GM23338 (cell line): ENCODE measurements around the gene STIM2. TPM values are rescaled to one million over a fixed set of nuclear protein-coding genes. Genes with fewer than 3 reads are reported as not detected.

Experiments
- ATAC-seq: fragments of 200-7000 bp; cut with Tn5 transposase; 3 replicates; pipeline ENCODE4 v1.9.1; 2020
- DNase-seq: peaks from one replicate; pipeline ENCODE4 v3.0.0-alpha.2; 2015; ENCODE audit warnings: low spot score
- H2AFZ ChIP-seq: fragments of 200-600 bp; sonication (generic); 2 replicates; pipeline ENCODE4 v1.8.0; 2016; ENCODE audit warnings: antibody characterized with exemption, mild to moderate bottlenecking, moderate library complexity
- H3F3A ChIP-seq: fragments of 200-600 bp; sonication (generic); replicated peaks from 2 replicates; pipeline ENCODE4 v1.8.0; 2017; ENCODE audit warnings: antibody characterized with exemption, mixed run types, low read depth
- H3K27ac ChIP-seq: fragments of 200-600 bp; sonication (generic); 2 replicates; pipeline ENCODE4 v1.6.1; 2016; ENCODE audit warnings: low read depth
- H3K27me3 ChIP-seq: fragments of 200-600 bp; sonication (generic); 2 replicates; pipeline ENCODE4 v1.8.0; 2016; ENCODE audit warnings: mild to moderate bottlenecking, mixed run types, moderate library complexity; ENCODE audit not compliant: insufficient read depth
- H3K36me3 ChIP-seq: fragments of 200-600 bp; sonication (generic); 2 replicates; pipeline ENCODE4 v1.8.0; 2016; ENCODE audit warnings: mild to moderate bottlenecking; ENCODE audit not compliant: insufficient read depth
- H3K4me1 ChIP-seq: fragments of 200-600 bp; sonication (generic); 2 replicates; pipeline ENCODE4 v1.8.0; 2016; ENCODE audit warnings: mild to moderate bottlenecking, moderate library complexity; ENCODE audit not compliant: insufficient read depth
- H3K4me2 ChIP-seq: fragments of 200-600 bp; sonication (generic); 2 replicates; pipeline ENCODE4 v1.7.1; 2017; ENCODE audit warnings: mixed run types
- H3K4me3 ChIP-seq: fragments of 200-600 bp; sonication (generic); 2 replicates; pipeline ENCODE4 v1.6.1; 2016; ENCODE audit warnings: mixed run types
- H3K79me2 ChIP-seq: fragments of 200-600 bp; sonication (generic); replicated peaks from 2 replicates; pipeline ENCODE4 v1.8.0; 2017; ENCODE audit warnings: mild to moderate bottlenecking; ENCODE audit not compliant: insufficient read depth
- H3K9me2 ChIP-seq: fragments of 200-600 bp; sonication (generic); 2 replicates; pipeline ENCODE4 v1.8.0; 2017; ENCODE audit not compliant: insufficient read depth
- H4K20me1 ChIP-seq: fragments of 200-600 bp; sonication (generic); replicated peaks from 2 replicates; pipeline ENCODE4 v1.8.0; 2017; ENCODE audit warnings: mild to moderate bottlenecking; ENCODE audit not compliant: insufficient read depth
- H3K27ac Mint-ChIP-seq: 2 replicates; pipeline ENCODE4 v1.8.0; 2020; ENCODE audit warnings: inconsistent platforms, mild to moderate bottlenecking, moderate library complexity, mixed read lengths
- H3K27me3 Mint-ChIP-seq: 3 replicates; pipeline ENCODE4 v1.8.0; 2022; ENCODE audit warnings: low read depth, mild to moderate bottlenecking, moderate library complexity, mixed read lengths, inconsistent platforms; ENCODE audit not compliant: insufficient read depth, poor library complexity
- H3K36me3 Mint-ChIP-seq: 3 replicates; pipeline ENCODE4 v1.8.0; 2021; ENCODE audit warnings: low read depth, mild to moderate bottlenecking, inconsistent platforms, moderate library complexity, mixed read lengths
- H3K4me1 Mint-ChIP-seq: 3 replicates; pipeline ENCODE4 v1.8.0; 2020; ENCODE audit warnings: mild to moderate bottlenecking, inconsistent platforms, mixed read lengths
- H3K4me3 Mint-ChIP-seq: 3 replicates; pipeline ENCODE4 v1.8.0; 2021; ENCODE audit warnings: moderate library complexity, mild to moderate bottlenecking, inconsistent platforms, mixed read lengths
- H3K9me3 Mint-ChIP-seq: 3 replicates; pipeline ENCODE4 v1.8.0; 2020; ENCODE audit warnings: moderate library complexity, mild to moderate bottlenecking, inconsistent platforms, mixed read lengths
- EZH2 ChIP-seq: fragments of 200-600 bp; sonication (generic); IDR thresholded peaks from one replicate; pipeline ENCODE4 v1.8.0; 2017; ENCODE audit warnings: antibody characterized with exemption, mild to moderate bottlenecking, low read depth; ENCODE audit not compliant: unreplicated experiment
- EZH2phosphoT487 ChIP-seq: fragments of 200-600 bp; sonication (generic); IDR thresholded peaks from one replicate; pipeline ENCODE4 v1.8.1; 2018; ENCODE audit warnings: antibody characterized with exemption; ENCODE audit not compliant: unreplicated experiment
- NANOG ChIP-seq: IDR thresholded peaks from 2 replicates; pipeline ENCODE4 v1.6.1; 2016; ENCODE audit warnings: antibody characterized with exemption, borderline replicate concordance
- POLR2AphosphoS5 ChIP-seq: IDR thresholded peaks from 2 replicates; pipeline ENCODE4 v1.6.1; 2016; ENCODE audit warnings: antibody characterized with exemption, low read depth
- STAT1 ChIP-seq: IDR thresholded peaks from one replicate; pipeline ENCODE4 v1.6.1; 2016; ENCODE audit warnings: antibody characterized with exemption; ENCODE audit not compliant: unreplicated experiment
- ZNF114 ChIP-seq: fragments of 250-450 bp; sonication (Bioruptor Pico); IDR thresholded peaks from 2 replicates; pipeline ENCODE4 v1.5.0; 2020; ENCODE audit warnings: mild to moderate bottlenecking, moderate library complexity
- ZNF331 ChIP-seq: fragments of 250-450 bp; sonication (Bioruptor Pico); IDR thresholded peaks from 2 replicates; pipeline ENCODE4 v1.5.0; 2020; ENCODE audit warnings: low read depth, mild to moderate bottlenecking, moderate library complexity
- polyA plus RNA-seq: library from polyadenylated mRNA; unstranded; fragments of >200 nt; fragmentation: Nextera tagmentation; extraction: Ambion mirVana; gene quantifications from 2 replicates; pipeline ENCODE4 v1.2.1, GENCODE V29; 2016
- total RNA-seq: library from RNA; depleted of rRNA; stranded (reverse); fragments of >200 nt; shearing (Covaris generic); gene quantifications from 2 replicates; pipeline ENCODE4 v1.2.3, GENCODE V29; 2014
- TF ChIP-seq, protein P1 (sequence below): IDR thresholded peaks from 2 replicates; pipeline ENCODE4 v1.6.1; 2016; ENCODE audit warnings: antibody characterized with exemption
- TF ChIP-seq, protein P2 (sequence below), 2 experiments: fragments of 200-600 bp in 1 of 2; sonication (generic) in 1 of 2; conservative IDR thresholded peaks; 2 replicates each; pipeline versions ENCODE4 v1.5.1 to v1.6.1; 2016 to 2017; ENCODE audit warnings: antibody characterized with exemption in 2 of 2, low read depth in 2 of 2, mild to moderate bottlenecking in 2 of 2, moderate library complexity in 1 of 2
- TF ChIP-seq, protein P3 (sequence below): fragments of 250-450 bp; sonication (Bioruptor Pico); IDR thresholded peaks from 2 replicates; pipeline ENCODE4 v1.5.0; 2020; ENCODE audit warnings: mild to moderate bottlenecking, moderate library complexity

The STIM2 gene
- total and polyA plus RNA-seq, 2 experiments from 2014 or later = 13.1 to 17.8 TPM

DNA sequence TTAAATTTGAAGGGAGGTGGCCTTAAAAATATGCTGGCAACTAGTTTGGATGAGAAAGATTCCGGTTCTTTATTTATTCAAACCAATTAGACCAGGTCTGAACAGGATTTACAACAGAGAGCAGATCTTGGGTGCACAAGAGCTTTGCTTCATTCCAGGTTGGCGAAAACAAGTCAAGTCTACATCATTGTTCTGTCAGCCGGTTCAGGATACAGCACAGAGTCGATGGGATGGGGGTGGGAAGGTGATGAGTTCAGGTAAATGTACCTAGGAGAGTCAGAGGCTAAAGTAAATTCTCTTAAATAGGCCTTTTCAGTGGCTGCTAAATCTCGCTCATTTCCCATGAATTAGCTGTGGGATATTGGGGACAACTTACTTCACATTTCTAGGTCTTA lies 882 bp upstream of the STIM2 start:
- Histone ChIP-seq H3K4me3 (peak overlapping the region; percentile 88), H3K36me3 (no peaks in the 10 kb centered on the region), H3K4me2 (peak overlapping the region; percentile 100), H3K4me1 (peaks cover 35% of the 10 kb centered on the region), H3K27ac (peak overlapping the region; percentile 82), H3K79me2 (peaks cover 30% of the 10 kb centered on the region), H3K27me3 (peaks cover 20% of the 10 kb centered on the region), H3K9me2 (no peaks in the 10 kb centered on the region), H4K20me1 (peaks cover 17% of the 10 kb centered on the region), H2AFZ (peak overlapping the region; percentile 77; the same call in 1 of the 2 replicates), H3F3A (peaks cover 10% of the 10 kb centered on the region)
- Mint-ChIP-seq H3K4me3 (peak overlapping the region; percentile 77), H3K9me3 (no peaks in the 10 kb centered on the region), H3K36me3 (no peaks in the 10 kb centered on the region; the same call in 2 of the 3 replicates), H3K4me1 (peaks cover 54% of the 10 kb centered on the region), H3K27ac (peak overlapping the region; percentile 95), H3K27me3 (peaks cover 6% of the 10 kb centered on the region)
- DNase-seq (peak; percentile 31), ATAC-seq (no peak)
- TF ChIP-seq, protein P1, sequence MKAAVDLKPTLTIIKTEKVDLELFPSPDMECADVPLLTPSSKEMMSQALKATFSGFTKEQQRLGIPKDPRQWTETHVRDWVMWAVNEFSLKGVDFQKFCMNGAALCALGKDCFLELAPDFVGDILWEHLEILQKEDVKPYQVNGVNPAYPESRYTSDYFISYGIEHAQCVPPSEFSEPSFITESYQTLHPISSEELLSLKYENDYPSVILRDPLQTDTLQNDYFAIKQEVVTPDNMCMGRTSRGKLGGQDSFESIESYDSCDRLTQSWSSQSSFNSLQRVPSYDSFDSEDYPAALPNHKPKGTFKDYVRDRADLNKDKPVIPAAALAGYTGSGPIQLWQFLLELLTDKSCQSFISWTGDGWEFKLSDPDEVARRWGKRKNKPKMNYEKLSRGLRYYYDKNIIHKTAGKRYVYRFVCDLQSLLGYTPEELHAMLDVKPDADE = no peak
- TF ChIP-seq ZNF114 (CRISPR knock-in tag) (no peak), EZH2phosphoT487 (no peak), NANOG (no peak), POLR2AphosphoS5 (no peak), ZNF331 (CRISPR knock-in tag) (no peak), EZH2 (no peak), STAT1 (no peak)
- TF ChIP-seq, protein P2, sequence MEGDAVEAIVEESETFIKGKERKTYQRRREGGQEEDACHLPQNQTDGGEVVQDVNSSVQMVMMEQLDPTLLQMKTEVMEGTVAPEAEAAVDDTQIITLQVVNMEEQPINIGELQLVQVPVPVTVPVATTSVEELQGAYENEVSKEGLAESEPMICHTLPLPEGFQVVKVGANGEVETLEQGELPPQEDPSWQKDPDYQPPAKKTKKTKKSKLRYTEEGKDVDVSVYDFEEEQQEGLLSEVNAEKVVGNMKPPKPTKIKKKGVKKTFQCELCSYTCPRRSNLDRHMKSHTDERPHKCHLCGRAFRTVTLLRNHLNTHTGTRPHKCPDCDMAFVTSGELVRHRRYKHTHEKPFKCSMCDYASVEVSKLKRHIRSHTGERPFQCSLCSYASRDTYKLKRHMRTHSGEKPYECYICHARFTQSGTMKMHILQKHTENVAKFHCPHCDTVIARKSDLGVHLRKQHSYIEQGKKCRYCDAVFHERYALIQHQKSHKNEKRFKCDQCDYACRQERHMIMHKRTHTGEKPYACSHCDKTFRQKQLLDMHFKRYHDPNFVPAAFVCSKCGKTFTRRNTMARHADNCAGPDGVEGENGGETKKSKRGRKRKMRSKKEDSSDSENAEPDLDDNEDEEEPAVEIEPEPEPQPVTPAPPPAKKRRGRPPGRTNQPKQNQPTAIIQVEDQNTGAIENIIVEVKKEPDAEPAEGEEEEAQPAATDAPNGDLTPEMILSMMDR (conservative IDR thresholded peaks at IDR 0.05; ENCODE audit: low read depth in 2 of 2) = no peak
- TF ChIP-seq, protein P3, sequence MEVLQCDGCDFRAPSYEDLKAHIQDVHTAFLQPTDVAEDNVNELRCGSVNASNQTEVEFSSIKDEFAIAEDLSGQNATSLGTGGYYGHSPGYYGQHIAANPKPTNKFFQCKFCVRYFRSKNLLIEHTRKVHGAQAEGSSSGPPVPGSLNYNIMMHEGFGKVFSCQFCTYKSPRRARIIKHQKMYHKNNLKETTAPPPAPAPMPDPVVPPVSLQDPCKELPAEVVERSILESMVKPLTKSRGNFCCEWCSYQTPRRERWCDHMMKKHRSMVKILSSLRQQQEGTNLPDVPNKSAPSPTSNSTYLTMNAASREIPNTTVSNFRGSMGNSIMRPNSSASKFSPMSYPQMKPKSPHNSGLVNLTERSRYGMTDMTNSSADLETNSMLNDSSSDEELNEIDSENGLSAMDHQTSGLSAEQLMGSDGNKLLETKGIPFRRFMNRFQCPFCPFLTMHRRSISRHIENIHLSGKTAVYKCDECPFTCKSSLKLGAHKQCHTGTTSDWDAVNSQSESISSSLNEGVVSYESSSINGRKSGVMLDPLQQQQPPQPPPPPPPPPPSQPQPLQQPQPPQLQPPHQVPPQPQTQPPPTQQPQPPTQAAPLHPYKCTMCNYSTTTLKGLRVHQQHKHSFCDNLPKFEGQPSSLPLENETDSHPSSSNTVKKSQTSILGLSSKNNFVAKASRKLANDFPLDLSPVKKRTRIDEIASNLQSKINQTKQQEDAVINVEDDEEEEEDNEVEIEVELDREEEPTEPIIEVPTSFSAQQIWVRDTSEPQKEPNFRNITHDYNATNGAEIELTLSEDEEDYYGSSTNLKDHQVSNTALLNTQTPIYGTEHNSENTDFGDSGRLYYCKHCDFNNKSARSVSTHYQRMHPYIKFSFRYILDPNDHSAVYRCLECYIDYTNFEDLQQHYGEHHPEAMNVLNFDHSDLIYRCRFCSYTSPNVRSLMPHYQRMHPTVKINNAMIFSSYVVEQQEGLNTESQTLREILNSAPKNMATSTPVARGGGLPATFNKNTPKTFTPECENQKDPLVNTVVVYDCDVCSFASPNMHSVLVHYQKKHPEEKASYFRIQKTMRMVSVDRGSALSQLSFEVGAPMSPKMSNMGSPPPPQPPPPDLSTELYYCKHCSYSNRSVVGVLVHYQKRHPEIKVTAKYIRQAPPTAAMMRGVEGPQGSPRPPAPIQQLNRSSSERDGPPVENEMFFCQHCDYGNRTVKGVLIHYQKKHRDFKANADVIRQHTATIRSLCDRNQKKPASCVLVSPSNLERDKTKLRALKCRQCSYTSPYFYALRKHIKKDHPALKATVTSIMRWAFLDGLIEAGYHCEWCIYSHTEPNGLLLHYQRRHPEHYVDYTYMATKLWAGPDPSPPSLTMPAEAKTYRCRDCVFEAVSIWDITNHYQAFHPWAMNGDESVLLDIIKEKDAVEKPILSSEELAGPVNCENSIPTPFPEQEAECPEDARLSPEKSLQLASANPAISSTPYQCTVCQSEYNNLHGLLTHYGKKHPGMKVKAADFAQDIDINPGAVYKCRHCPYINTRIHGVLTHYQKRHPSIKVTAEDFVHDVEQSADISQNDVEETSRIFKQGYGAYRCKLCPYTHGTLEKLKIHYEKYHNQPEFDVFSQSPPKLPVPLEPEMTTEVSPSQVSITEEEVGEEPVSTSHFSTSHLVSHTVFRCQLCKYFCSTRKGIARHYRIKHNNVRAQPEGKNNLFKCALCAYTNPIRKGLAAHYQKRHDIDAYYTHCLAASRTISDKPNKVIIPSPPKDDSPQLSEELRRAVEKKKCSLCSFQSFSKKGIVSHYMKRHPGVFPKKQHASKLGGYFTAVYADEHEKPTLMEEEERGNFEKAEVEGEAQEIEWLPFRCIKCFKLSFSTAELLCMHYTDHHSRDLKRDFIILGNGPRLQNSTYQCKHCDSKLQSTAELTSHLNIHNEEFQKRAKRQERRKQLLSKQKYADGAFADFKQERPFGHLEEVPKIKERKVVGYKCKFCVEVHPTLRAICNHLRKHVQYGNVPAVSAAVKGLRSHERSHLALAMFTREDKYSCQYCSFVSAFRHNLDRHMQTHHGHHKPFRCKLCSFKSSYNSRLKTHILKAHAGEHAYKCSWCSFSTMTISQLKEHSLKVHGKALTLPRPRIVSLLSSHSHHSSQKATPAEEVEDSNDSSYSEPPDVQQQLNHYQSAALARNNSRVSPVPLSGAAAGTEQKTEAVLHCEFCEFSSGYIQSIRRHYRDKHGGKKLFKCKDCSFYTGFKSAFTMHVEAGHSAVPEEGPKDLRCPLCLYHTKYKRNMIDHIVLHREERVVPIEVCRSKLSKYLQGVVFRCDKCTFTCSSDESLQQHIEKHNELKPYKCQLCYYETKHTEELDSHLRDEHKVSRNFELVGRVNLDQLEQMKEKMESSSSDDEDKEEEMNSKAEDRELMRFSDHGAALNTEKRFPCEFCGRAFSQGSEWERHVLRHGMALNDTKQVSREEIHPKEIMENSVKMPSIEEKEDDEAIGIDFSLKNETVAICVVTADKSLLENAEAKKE = no peak
